ENCODE data around the gene ZNF462. TPM values are rescaled to one million over a fixed set of nuclear protein-coding genes. Genes with fewer than 3 reads are reported as not detected.

The ZNF462 gene
- total RNA-seq, 4 donors from 2014 or later: 17.8 to 22.3 (median 21.4) TPM

- WGBS, 2 donors: 71 to 79% methylated on average over 8 of the region's 8 CpGs
- Histone ChIP-seq H3K36me3 (peaks cover 0 to 60% (median 0%) of the 10 kb centered on the region in 3 donors), H3K27ac (no peak overlapping the region), H3K27me3 (no peaks in the 10 kb centered on the region), H3K4me3 (no peak overlapping the region), H3K9me3 (no peaks in the 10 kb centered on the region), H3K4me1 (no peaks in the 10 kb centered on the region)
- no peak for TF ChIP-seq POLR2A (IDR thresholded peaks at IDR 0.05)
- no peak for DNase-seq
- intact Hi-C loops (cut with DNase I): no loop called here
These were observed 84.3 kb downstream of the ZNF462 start for GRCh38 chr9:106947106-106947900.

- Histone ChIP-seq H3K27me3 (no peaks in the 10 kb centered on the region), H3K4me3 (no peak overlapping the region), H3K27ac (no peak overlapping the region), H3K36me3 (peaks cover 0 to 80% (median 0%) of the 10 kb centered on the region in 3 donors), H3K4me1 (no peaks in the 10 kb centered on the region), H3K9me3 (no peaks in the 10 kb centered on the region)
- intact Hi-C loops (cut with DNase I): no loop called here
- no peak for DNase-seq
- whole genome bisulfite sequencing, 2 donors: 81 to 93% methylated on average over 3 of the region's 3 CpGs
- TF ChIP-seq POLR2A (IDR thresholded peaks at IDR 0.05): no peak
- TF ChIP-seq CTCF (IDR thresholded peaks at IDR 0.05): no peak
These were observed 90.2 kb downstream of the ZNF462 start for GRCh38 chr9:106953174-106953573.

GRCh38 chr9:106954558-106954957 is 91.6 kb downstream of the ZNF462 start:
- DNase-seq: no peak
- Histone ChIP-seq H3K9me3 (no peaks in the 10 kb centered on the region), H3K4me3 (no peak overlapping the region), H3K4me1 (no peaks in the 10 kb centered on the region), H3K27me3 (no peaks in the 10 kb centered on the region), H3K36me3 (peaks cover 0 to 84% (median 0%) of the 10 kb centered on the region in 3 donors), H3K27ac (no peak overlapping the region)
- TF ChIP-seq POLR2A (IDR thresholded peaks at IDR 0.05) (no peak), CTCF (IDR thresholded peaks at IDR 0.05) (no peak)
- intact Hi-C loops (cut with DNase I): no loop called here
- WGBS, 2 donors: 44 to 58% methylated on average over 1 of the region's 1 CpG

GRCh38 chr9:106954974-106955850 is 92.2 kb downstream of the ZNF462 start:
- Histone ChIP-seq H3K27ac (no peak overlapping the region), H3K9me3 (no peaks in the 10 kb centered on the region), H3K36me3 (peaks cover 0 to 84% (median 0%) of the 10 kb centered on the region in 3 donors), H3K4me1 (no peaks in the 10 kb centered on the region), H3K4me3 (no peak overlapping the region), H3K27me3 (no peaks in the 10 kb centered on the region)
- no peak for TF ChIP-seq CTCF (IDR thresholded peaks at IDR 0.05)
- no peak for TF ChIP-seq POLR2A (IDR thresholded peaks at IDR 0.05)
- DNase-seq: no peak
- intact Hi-C loops (cut with DNase I): no loop called here
- WGBS, 2 donors: 87 to 93% methylated on average over 3 of the region's 3 CpGs

GRCh38 chr9:106956971-106957370 is 94.0 kb downstream of the ZNF462 start:
- 67% methylated on average over 5 of the region's 5 CpGs for WGBS, 2 donors
- TF ChIP-seq POLR2A (IDR thresholded peaks at IDR 0.05) (no peak), CTCF (IDR thresholded peaks at IDR 0.05) (no peak)
- no peaks in the 10 kb centered on the region for H3K9me3 ChIP-seq
- H3K36me3 ChIP-seq: peaks cover 0 to 77% (median 0%) of the 10 kb centered on the region in 3 donors
- no peaks in the 10 kb centered on the region for H3K27me3 ChIP-seq
- no peaks in the 10 kb centered on the region for H3K4me1 ChIP-seq
- H3K4me3 ChIP-seq: no peak overlapping the region
- intact Hi-C loops (cut with DNase I): no loop called here
- DNase-seq: no peak
- H3K27ac ChIP-seq: no peak overlapping the region
